Measurements from ENCODE around the gene ADAMTS12. TPM values are rescaled to one million over a fixed set of nuclear protein-coding genes. Genes with fewer than 3 reads are reported as not detected.

Gene ADAMTS12
- total RNA-seq, 1 experiment from 2014 or later, result 6.2 TPM

DNA sequence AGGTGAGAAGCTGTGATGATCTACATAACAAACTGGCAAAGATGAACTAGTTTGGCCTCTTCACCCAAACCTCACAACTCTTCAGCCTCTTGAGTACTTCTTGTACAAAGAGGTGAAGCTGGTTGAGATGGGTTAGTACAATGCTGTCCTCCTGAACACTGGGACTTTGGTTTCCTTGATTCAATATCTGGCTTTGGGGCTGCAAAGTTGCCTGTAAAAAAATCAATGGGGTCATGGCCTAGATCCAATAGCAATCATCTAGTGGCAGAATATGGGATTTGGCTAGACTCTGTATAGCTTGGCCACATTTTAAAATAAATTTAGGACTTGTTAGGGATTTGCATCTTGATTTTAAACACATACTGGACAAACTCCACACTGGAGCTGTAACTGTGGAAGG is 179.1 kb downstream of the ADAMTS12 start:
- Mint-ChIP-seq H3K27me3 (ENCODE audit: low read depth) (no peaks in the 10 kb centered on the region), H3K4me1 (peaks cover 0 to 8% of the 10 kb centered on the region in 2 experiments; a peak in 1 of 4 replicates), H3K9me3 (peaks cover 9 to 19% of the 10 kb centered on the region in 2 experiments), H3K4me3 (no peak overlapping the region), H3K36me3 (ENCODE audit: insufficient read depth in 1 of 3, low read depth in 3 of 3) (peaks cover 8 to 14% (median 11%) of the 10 kb centered on the region in 3 experiments), H3K27ac (no peak overlapping the region)
- Histone ChIP-seq H2AFZ (ENCODE audit: low read length) (no peak overlapping the region), H4K5ac (ENCODE audit: insufficient read length, low read depth, low read length) (no peak overlapping the region), H3K23me2 (ENCODE audit: insufficient read length, low read depth, low read length, poor library complexity, severe bottlenecking) (no peaks in the 10 kb centered on the region), H4K8ac (replicated peaks; ENCODE audit: insufficient read length, low read depth, low read length) (no peak overlapping the region), H3K27ac (ENCODE audit: insufficient read length, low read depth, low read length) (no peak overlapping the region), H3K14ac (ENCODE audit: insufficient read depth, low read length) (no peak overlapping the region), H3K79me1 (ENCODE audit: insufficient read depth, low read depth, low read length, poor library complexity, severe bottlenecking) (no peaks in the 10 kb centered on the region), H3K4me2 (ENCODE audit: insufficient read depth, insufficient read length, low read length) (no peak overlapping the region), H3K27me3 (ENCODE audit: insufficient read depth, low read length) (no peaks in the 10 kb centered on the region), H3K9ac (ENCODE audit: extremely low read depth, insufficient read length, low read length) (no peak overlapping the region), H3K79me2 (ENCODE audit: insufficient read depth, low read length) (no peaks in the 10 kb centered on the region), H3K4ac (ENCODE audit: low read depth, low read length) (no peak overlapping the region), H3K9me3 (ENCODE audit: control insufficient read depth, low read depth, low read length) (no peaks in the 10 kb centered on the region), H2BK15ac (ENCODE audit: low read depth, low read length) (no peak overlapping the region), H2BK120ac (ENCODE audit: low read depth, low read length, poor library complexity, severe bottlenecking) (no peak overlapping the region), H3T11ph (ENCODE audit: low read length) (no peak overlapping the region), H4K91ac (ENCODE audit: insufficient read length, low read depth, low read length) (no peak overlapping the region), H3K23ac (ENCODE audit: insufficient read length, low read depth, low read length) (no peak overlapping the region), H3K56ac (ENCODE audit: insufficient read length, low read depth, low read length) (no peak overlapping the region), H3K4me1 (ENCODE audit: insufficient read depth, low read length) (peaks cover 2% of the 10 kb centered on the region; the same call in 1 of the 2 replicates), H2BK20ac (ENCODE audit: low read depth, low read length, poor library complexity, severe bottlenecking) (no peak overlapping the region), H3K18ac (ENCODE audit: insufficient read length, low read depth, low read length) (no peak overlapping the region), H2BK12ac (ENCODE audit: insufficient read length, low read depth, low read length) (no peak overlapping the region), H2AK5ac (ENCODE audit: insufficient read length, low read length) (no peak overlapping the region), H4K20me1 (ENCODE audit: control insufficient read depth, insufficient read depth, insufficient read length) (no peaks in the 10 kb centered on the region), H2BK5ac (ENCODE audit: insufficient read length, low read length) (no peak overlapping the region)
- TF ChIP-seq, protein P1, sequence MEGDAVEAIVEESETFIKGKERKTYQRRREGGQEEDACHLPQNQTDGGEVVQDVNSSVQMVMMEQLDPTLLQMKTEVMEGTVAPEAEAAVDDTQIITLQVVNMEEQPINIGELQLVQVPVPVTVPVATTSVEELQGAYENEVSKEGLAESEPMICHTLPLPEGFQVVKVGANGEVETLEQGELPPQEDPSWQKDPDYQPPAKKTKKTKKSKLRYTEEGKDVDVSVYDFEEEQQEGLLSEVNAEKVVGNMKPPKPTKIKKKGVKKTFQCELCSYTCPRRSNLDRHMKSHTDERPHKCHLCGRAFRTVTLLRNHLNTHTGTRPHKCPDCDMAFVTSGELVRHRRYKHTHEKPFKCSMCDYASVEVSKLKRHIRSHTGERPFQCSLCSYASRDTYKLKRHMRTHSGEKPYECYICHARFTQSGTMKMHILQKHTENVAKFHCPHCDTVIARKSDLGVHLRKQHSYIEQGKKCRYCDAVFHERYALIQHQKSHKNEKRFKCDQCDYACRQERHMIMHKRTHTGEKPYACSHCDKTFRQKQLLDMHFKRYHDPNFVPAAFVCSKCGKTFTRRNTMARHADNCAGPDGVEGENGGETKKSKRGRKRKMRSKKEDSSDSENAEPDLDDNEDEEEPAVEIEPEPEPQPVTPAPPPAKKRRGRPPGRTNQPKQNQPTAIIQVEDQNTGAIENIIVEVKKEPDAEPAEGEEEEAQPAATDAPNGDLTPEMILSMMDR (conservative IDR thresholded peaks at IDR 0.05), result no peak
- no peak for DNase-seq

Data from H9 (cell line).